ENCODE results near the gene GALNT18.

GALNT18 gene

DNA sequence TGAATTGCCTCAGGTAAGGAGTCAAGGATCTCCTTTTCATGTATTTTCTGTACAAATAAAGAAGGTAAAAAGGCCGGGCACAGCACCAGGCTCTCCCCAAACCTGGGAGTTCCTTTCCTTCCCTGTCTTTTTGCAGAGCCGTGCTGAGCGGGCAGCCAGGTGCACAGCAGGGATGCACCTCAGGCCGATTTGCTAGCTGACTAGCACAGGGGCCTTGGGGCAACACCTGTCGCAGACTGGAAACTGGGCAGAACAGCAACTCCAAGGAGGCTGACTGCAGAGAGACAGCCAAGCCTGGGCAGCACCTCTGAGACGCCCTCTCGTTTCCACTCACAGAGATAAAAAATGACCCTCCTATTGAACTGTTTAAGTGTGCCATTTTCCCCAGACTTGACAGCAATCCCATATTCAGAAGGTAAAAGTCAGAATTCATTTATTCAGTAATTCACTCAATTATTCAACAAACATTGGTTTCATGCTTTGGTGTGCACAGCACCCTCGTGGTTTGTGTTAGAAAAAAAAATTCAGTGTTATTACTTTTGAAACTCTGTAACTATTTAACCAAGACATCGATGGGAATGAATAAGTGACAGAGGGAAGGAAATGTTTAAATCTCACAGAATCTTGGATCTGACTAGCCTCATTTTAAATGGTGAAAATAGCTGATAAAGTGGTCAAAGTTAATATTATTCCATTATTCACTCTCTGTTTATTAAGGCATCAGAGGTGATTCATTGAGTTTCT, 120.9 kb downstream of the GALNT18 start:
- DNase-seq (ENCODE audit: low read depth in 2 of 2): no peak

GRCh38 chr11:11499300-11499699, 122.5 kb downstream of the GALNT18 start:
- DNase-seq (ENCODE audit: low read depth in 2 of 2): no peak

GRCh38 chr11:11498195-11498594, 123.6 kb downstream of the GALNT18 start:
- DNase-seq (ENCODE audit: low read depth in 2 of 2): no peak

DNA sequence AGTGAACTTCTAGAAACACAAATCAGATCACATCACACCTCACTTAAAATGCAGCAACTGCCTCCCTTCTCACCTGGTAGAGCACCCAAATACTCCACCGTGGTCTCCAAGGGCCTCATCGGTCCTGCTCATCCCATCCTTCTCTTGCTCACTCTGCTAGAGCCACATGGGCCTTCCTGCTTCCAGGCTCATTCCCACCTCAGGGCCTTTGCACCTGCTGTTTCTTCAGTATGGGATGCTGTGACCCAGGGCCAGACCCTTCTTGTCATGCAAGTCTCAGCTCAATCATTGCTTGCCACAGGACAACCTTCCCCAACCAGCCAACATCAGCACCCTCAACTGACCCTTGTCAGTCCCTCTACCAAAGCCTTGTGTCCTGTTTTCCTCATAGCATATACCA, 124.9 kb downstream of the GALNT18 start:
- no peak for DNase-seq (ENCODE audit: low read depth in 2 of 2)

DNA sequence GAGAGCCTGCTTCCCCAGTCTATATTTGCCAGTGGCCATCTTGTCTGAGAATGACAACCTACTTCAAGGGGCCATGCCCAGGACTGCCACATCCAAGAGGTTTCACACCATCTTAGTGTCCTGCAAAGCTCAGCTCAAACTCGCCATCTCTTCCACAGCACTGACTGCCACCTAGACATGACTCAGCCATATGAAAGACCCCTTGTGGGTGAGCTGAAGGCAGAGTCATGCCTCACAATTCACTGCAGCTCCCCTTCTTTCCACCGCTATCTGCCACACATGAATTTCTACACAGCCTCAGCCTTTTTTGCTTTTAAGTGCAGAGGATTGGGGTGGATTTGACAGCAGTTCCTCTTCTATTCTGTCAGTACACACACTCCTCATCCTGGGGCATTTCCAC, 127.5 kb downstream of the GALNT18 start:
- no peak for DNase-seq (ENCODE audit: low read depth in 2 of 2)

DNA sequence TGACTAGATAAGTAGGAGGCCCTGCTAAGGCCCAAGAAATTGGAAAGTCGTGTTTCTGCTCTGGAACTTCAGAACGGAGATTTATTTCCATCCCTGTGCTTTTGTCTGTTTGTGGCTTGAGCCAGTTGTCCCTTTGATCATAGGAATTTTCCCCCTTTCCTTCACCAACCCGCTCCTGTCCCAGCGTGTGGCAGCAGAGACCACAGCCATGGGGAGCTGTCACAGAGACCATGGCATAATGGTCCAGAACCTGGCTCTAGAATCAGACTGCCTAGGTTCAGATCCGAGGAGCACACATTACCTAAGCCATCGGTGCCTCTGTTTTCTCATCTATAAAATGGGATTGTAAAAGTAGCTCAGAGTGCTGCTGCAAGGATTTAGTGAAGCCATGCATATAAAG, 128.1 kb downstream of the GALNT18 start:
- no peak for DNase-seq (ENCODE audit: low read depth in 2 of 2)

DNA sequence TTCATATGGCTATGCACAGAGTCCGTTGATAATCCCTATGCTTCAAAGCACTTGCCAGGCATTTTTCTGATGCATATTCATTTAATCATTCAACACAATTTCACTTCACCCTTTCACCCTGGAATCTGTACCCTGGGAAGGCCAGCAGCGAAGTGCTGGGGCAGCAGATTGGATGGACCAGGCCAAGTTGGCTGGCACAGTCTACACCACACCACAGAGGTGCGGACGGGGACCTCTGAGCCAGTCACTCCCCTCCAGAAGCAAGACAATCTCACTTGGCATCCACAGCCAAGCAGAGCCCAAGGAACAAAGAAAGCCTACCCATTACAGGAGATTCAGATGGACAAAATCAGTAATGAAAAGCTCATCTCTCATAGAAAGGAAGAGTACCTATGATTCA, 130.2 kb downstream of the GALNT18 start:
- DNase-seq (ENCODE audit: low read depth in 2 of 2): no peak

DNA sequence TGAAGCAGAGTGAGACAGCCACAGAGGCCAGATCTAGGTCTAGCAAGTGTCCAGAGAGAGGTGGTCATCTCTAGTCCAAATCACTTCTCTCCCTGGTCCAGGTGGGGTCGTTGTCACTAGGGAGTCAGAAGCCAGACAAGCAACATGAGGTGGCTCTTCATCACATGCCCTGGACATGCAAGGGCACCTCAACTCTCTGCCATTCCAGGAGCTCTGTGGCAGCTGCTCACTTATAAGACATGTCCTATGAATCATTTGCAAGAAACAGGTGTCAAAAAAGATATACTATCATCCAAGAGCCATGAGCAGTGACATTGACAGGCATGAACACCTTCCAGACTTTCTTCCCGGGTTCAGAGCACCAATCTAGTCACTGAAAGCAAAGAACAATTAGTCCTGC, 130.8 kb downstream of the GALNT18 start:
- DNase-seq (ENCODE audit: low read depth in 2 of 2): no peak

DNA sequence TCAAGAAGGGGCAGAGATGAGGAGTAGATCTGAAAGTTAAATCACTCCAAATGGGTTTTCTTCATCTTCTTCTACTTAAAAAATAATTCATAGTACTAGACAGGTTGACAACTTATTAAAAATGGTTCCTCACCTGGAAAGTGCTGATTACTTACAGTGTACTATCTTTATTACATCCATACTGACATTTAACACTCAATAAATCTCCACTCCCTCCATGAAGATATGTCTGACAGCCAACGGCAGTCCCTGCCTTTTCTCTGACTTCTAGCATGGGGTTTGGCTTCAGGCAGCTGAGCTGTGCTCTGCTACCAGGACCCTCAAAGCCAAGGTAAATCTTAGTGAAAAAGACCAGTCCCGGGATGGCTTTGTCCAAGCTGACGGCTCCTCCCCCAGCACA, 135.4 kb downstream of the GALNT18 start:
- no peak for DNase-seq (ENCODE audit: low read depth in 2 of 2)

DNA sequence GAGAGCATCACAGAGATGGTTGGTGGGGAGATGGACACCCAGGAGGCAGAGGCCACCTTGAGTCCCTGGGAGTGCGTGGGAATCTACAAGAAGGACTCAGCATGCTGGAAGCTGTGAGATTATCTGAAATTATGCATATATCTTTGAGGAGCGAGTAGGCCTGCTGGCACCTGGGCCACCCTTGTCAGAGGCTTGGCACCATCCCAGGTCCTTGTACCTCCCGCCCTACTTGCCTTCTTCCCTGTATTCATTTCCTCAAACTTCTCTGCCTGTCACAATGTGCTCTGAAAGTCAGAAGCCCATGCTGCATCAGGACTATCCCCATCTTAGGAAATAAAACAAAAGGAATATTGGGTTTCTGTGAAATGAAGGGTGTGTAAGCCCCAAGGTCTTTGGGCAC, 135.8 kb downstream of the GALNT18 start:
- DNase-seq (ENCODE audit: low read depth in 2 of 2): no peak

DNA sequence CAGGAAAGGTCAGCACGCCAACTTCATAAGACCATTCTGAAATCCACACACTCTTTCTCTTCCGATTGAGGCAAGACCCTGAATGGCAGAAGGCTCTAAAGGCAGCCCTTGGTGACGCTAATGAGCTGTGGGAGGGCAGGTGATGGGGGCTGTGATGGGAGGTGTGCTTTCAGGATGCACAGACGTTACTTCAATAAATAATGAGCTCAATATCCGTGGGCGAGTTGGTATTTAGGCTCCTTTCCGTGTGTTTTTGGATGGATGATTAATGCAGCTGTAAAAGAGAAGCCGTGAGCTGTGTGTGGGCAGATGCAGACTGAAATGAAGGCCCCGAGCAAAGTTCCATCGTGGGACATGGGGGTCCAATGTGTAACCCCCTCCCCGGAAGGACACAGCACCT, 138.2 kb downstream of the GALNT18 start:
- no peak for DNase-seq (ENCODE audit: low read depth in 2 of 2)

- no peak for DNase-seq (ENCODE audit: low read depth in 2 of 2)
Measured at GRCh38 chr11:11482730-11483129, 139.1 kb downstream of the GALNT18 start.

DNA sequence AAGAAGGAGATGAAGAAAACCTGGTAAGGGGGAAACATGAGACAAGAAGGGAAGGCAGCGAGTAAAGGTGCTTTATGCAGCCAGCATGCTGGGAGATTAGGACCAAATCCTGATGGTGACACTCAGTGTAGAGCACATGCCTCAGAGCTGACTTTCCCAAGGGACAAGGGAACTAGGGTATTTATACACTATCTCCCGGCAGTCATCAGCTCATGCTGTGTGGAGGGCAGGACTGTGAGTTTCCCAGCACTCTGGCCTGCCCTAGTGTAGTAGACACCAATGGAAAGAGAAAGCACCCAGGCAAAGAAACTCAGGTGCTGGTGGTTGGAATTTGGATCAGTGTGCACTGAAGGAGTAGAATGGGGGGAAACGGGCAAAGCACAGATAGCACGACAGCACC, 140.4 kb downstream of the GALNT18 start:
- DNase-seq (ENCODE audit: low read depth in 2 of 2): no peak

DNA sequence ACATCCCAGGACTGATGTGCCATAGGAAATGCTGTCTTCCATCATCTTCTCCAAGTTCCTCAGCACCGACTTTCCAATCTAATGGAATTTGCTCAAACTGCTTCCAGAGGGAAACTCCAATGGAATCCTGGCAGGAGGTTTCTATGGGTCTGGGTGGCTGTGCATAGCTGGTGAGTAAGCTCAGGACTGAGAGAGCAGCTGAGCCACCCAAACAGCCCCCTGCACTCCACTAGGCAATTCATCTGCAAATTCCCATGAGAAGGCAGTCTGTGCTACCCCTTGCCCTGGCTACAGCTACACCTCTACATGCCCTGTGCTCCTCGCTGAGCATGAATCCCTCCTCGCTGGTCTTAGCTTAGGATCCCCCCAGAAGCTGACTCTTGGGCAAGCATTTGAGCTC, 140.8 kb downstream of the GALNT18 start:
- DNase-seq (ENCODE audit: low read depth in 2 of 2): no peak

DNA sequence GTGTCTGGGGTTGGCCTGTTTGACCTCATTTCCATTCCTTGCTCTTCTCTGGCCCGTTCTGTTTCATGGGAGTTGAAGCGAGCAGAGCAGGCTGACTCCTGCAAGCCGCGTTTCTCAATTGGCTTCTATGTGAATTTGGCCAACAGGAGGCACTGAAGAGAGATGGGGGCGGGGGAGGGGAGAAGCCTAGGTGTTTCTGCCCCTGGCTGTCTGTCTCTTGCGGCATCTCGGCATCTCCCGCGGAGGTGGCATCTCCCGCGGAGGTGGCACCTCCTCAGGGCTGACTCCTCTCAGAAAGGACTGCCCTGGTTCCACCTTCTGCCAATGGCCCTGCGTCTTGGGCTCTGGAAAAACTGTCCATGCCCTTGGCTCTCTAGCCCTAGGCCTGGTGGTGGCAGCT, 143.1 kb downstream of the GALNT18 start:
- no peak for DNase-seq (ENCODE audit: low read depth in 2 of 2)

DNA sequence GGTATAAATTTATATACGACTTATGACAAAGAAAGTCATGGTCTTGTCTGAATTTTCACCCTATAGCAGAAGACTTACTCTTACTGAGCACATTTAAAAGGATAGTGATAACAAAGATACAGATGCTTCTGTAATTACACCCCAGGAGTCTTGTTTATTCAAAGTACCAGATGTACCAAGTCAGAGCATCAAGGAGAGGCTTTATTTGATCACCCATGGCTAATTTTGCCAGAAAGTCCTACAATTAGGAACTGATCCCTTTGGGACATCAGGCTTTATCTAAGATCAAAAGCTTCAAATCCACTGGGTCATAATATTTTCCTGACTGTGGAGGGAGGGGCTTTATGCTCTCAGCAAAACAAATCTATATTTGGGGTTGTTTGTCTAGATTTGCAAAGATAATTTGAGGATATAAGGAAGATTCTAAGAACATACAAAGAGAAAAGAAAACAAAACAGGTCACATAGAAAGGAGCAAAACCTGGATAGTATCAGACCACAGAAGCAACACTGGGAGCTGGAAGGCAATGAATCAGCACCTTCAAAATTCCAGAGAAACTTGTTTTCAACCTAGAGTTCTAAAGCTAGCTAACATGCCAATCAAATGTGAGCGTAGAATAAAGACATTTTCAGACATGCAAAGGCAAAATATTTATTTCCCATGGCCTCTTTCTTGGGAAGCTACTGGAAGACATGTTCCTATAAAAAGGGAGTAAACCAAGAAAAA, 143.9 kb downstream of the GALNT18 start:
- no peak for DNase-seq (ENCODE audit: low read depth in 2 of 2)

- no peak for DNase-seq (ENCODE audit: low read depth in 2 of 2)
Measured at GRCh38 chr11:11476971-11477645, 144.7 kb downstream of the GALNT18 start.

GRCh38 chr11:11476499-11476898, 145.3 kb downstream of the GALNT18 start:
- no peak for DNase-seq (ENCODE audit: low read depth in 2 of 2)

DNA sequence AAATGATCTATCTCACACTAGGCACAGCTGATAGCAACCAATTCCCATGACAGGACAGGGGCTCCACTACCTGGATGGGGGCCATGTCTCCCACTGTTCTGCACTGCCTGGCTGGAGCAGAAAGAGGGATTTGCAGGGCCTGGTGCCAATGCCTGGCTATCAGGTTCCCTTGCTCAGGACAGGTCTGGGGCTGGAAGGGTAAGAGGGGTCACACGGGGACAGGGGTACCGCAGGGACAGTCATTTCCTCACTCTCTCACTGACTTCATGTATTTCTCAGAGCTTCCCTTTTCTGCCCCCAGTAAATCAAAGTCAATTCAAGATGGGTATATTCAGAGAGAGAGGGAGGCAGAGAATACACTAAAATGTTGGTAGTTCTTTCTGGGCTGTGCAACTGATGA, 149.7 kb downstream of the GALNT18 start:
- no peak for DNase-seq (ENCODE audit: low read depth in 2 of 2)

DNA sequence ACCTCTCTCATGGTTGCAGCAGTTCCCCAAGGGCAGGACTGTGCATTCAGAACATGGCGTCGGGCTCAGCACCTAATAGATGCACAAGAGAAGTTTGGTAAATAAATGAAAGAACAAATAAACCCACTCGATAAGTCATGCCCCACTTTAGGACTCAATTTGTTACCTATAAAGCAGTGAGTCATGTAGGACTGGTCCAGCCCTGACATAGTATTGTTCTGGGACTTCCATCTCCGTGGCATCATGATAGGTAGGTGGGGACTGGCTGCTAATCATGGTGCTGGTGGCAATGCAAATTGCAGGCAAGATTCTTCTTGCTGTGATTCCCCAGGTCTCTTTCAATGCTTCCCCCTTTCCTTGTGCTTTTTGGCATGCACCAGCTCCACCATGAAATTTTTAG, 150.6 kb downstream of the GALNT18 start:
- no peak for DNase-seq (ENCODE audit: low read depth in 2 of 2)

DNA sequence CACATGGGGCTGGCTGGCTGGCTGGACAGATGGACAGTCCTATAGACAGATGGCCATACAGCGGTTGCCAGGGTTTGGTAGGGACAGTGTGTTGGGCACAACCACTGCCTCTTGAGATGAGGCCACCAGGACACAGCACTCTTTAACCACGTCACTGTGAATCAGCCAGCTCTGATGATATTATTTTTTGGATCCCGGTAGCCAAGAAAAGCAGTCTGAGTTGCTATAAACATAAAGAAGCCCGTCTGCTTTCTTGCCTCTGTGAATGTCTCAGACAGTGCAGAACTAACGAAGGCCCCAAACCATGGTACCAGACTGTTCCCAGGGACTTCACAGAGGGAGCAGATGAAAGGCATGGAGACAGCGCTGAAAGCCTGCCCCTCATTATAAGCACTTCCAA, 152.9 kb downstream of the GALNT18 start:
- DNase-seq (ENCODE audit: low read depth in 2 of 2): no peak

DNA sequence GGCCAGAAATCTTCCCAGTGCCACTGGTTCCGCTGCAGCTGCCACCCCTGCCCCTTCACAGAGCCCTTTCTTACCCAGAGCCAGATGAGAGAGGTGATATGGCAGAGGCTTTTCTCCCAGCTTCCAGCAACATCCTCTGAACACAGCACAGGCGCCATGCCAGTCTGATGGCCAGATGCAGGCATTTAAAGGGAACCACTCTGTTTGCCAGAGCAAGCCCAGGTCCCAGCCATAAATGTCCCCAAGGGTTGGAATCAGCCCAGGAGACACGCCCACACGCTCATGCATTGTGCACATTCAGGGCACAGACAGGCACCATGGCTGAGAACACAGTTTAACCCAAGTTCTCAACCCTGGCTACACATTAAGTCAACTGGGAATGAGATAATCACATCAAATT, 154.5 kb downstream of the GALNT18 start:
- DNase-seq (ENCODE audit: low read depth in 2 of 2): no peak

GRCh38 chr11:11464555-11464954, 157.2 kb downstream of the GALNT18 start:
- no peak for DNase-seq (ENCODE audit: low read depth in 2 of 2)
